Heart left ventricle (tissue), 16 donors: ENCODE results near the gene SPTA1. TPM values are rescaled to one million over a fixed set of nuclear protein-coding genes. Genes with fewer than 3 reads are reported as not detected.

Experiments used
- ATAC-seq, 4 donors: fragments of 200-7000 bp; cut with Tn5 transposase; one replicate each; pipeline ENCODE4 v1.9.1; 2020 to 2022; ENCODE audit warnings: moderate library complexity in 4 of 4, mild to moderate bottlenecking in 3 of 4, moderate number of reproducible peaks in 1 of 4
- DNase-seq, 5 donors: peaks; one replicate each; pipeline ENCODE4 v3.0.0-alpha.2; 2020
- H3K27ac ChIP-seq, 12 donors: fragments of 200-600 bp; sonication (generic) in 4 of 12; one replicate each; pipeline versions ENCODE4 v1.5.0 to v1.8.0; 2016 to 2022; ENCODE audit warnings: mild to moderate bottlenecking in 2 of 12
- H3K27me3 ChIP-seq, 9 donors: fragments of 200-600 bp; sonication (generic) in 2 of 9; one replicate each; pipeline versions ENCODE4 v1.5.1 to v1.8.0; 2016 to 2022; ENCODE audit warnings: mild to moderate bottlenecking in 3 of 9
- H3K36me3 ChIP-seq, 9 donors: fragments of 200-600 bp; sonication (generic) in 2 of 9; one replicate each; pipeline versions ENCODE4 v1.5.0 to v1.8.0; 2018 to 2022; ENCODE audit warnings: mild to moderate bottlenecking in 2 of 9
- H3K4me1 ChIP-seq, 12 donors: fragments of 200-600 bp; sonication (generic) in 4 of 12; one replicate each; pipeline versions ENCODE4 v1.5.0 to v1.8.0; 2016 to 2022; ENCODE audit warnings: mild to moderate bottlenecking in 3 of 12
- H3K4me3 ChIP-seq, 12 donors: fragments of 200-600 bp; sonication (generic) in 4 of 12; one replicate each; pipeline versions ENCODE4 v1.5.0 to v1.8.0; 2017 to 2022; ENCODE audit warnings: mild to moderate bottlenecking in 9 of 12, moderate library complexity in 4 of 12
- H3K9me3 ChIP-seq, 12 donors: fragments of 200-600 bp; sonication (generic) in 4 of 12; one replicate each; pipeline versions ENCODE4 v1.5.0 to v1.8.0; 2016 to 2022; ENCODE audit warnings: mild to moderate bottlenecking in 1 of 12
- POLR2A ChIP-seq, 2 donors: fragments of 450-650 bp; IDR thresholded peaks; one replicate each; pipeline ENCODE4 v1.6.1; 2017; ENCODE audit warnings: antibody characterized with exemption in 2 of 2, mild to moderate bottlenecking in 2 of 2, moderate library complexity in 2 of 2
- WGBS, 4 donors: extraction: QIAGEN DNeasy Blood & Tissue Kit in 2 of 4; methylation state at CpG; one replicate each; pipeline versions ENCODE4 v1.1.5 to v1.1.7; 2013 to 2018; 5-methylcytosine and 5-hydroxymethylcytosine counted together
- intact Hi-C, 10 donors: fragments of 100-400 bp; cut with DNase I; formaldehyde crosslinking; loops; one replicate each; pipeline versions ENCODE4 v1.11.1 to v1.14.2; 2022
- polyA plus RNA-seq, 2 donors: library from polyadenylated mRNA; stranded (reverse); fragments of 200-250 nt; gene quantifications; one replicate each; pipeline ENCODE4 v1.2.3, GENCODE V29; 2013
- total RNA-seq, 9 donors: library from RNA; depleted of rRNA in 2 of 9; stranded (reverse); fragments of >200 nt in 2 of 9; fragmentation: NEBNext Ultra II Directional in 3 of 9; extraction: Animal tissue kit (Norgen Biotek cat#: 25700) in 3 of 9; gene quantifications; one replicate each; pipeline versions ENCODE4 v1.1.0 to v1.2.4, GENCODE V29; 2016 to 2023
- TF ChIP-seq, protein P1 (sequence below), 12 donors: fragments of 200-600 bp; sonication (generic) in 4 of 12; IDR thresholded peaks; one replicate each; pipeline versions ENCODE4 v1.5.0 to v1.8.0; 2018 to 2022; ENCODE audit warnings: antibody characterized with exemption in 12 of 12, mild to moderate bottlenecking in 5 of 12
- donor health status: ischemic (EF 13 %, LVEDD 7.1; RV severe dilation, severe dysfunction).
- donor health status: healthy with polysubstance abuse.
- donor health status: DM: no; HTN: yes; CAD: no.
- donor health status: DM: no; HTN: no; CAD: no.
- donor health status: ischemic (EF 25% LVEDD 6.9; RV normal size, moderate dysfunction).
- donor health status: ischemic (EF 25% LVEDD 5.7; RV mildly dilated, moderate dysfunction).
- donor health status: healthy.
- donor health status: DM: yes; HTN: yes; CAD: no.
- donor health status: ischemic (EF 35%, LVEDD 5.7; RV mildly dilated, moderate dysfunction).
- donor health status: nonischemic (EF 11% LVEDD 7.7; RV severe dilation, severe dysfunction).
- donor health status: DM: yes; HTN: yes; CAD: no.
- donor health status: PGD.
- donor health status: ischemic (EF 29% LVEDD 5.4; RV normal size, mild dysfunction).
- donor health status: nonischemic (EF 23%, LVEDD 6.1; RV moderate dilation, normal function).

SPTA1 gene
- total and polyA plus RNA-seq, 11 donors, result 0.06 to 0.99 (median 0.19) TPM; not detected in 5

DNA sequence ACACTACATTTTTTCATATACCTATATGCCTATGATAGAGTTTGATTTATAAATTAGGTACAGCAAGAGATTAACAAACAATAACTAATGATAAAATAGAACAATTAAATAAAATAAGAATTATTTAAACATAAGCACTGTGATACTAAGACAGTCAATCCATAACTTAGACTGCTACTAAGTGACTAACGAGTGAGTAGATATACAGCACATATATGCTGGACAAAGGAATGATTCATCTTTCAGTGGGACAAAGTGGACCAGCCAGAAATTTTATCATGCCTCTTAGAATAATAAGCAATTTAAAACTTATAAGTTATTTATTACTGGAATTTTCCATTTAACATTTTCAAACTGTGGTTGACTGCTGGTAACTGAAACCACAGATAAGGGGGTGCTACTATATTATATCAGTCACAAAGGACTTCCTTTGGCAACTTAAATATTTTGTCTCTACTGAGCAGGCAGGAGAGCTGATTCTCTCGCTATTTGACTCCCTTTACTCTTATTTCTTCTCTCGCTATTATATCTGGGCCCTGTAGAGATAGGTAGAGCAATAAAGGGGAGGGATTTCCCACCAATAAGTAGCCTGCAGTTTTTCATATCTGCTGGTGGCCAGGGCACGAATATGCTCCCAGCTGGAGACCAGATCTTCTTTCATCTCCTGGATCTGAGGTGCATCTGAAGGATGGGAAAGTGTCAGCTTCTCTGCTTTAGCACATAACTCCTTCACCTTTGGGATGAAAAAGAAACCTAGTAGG lies 10.8 kb downstream of the SPTA1 start:
- 66 to 76% (median 73%) methylated on average over 4 of the region's 4 CpGs for WGBS, 4 donors
- no peak overlapping the region for H3K27ac ChIP-seq
- H3K4me3 ChIP-seq, result no peak overlapping the region
- no peaks in the 10 kb centered on the region for H3K27me3 ChIP-seq
- TF ChIP-seq, protein P1, sequence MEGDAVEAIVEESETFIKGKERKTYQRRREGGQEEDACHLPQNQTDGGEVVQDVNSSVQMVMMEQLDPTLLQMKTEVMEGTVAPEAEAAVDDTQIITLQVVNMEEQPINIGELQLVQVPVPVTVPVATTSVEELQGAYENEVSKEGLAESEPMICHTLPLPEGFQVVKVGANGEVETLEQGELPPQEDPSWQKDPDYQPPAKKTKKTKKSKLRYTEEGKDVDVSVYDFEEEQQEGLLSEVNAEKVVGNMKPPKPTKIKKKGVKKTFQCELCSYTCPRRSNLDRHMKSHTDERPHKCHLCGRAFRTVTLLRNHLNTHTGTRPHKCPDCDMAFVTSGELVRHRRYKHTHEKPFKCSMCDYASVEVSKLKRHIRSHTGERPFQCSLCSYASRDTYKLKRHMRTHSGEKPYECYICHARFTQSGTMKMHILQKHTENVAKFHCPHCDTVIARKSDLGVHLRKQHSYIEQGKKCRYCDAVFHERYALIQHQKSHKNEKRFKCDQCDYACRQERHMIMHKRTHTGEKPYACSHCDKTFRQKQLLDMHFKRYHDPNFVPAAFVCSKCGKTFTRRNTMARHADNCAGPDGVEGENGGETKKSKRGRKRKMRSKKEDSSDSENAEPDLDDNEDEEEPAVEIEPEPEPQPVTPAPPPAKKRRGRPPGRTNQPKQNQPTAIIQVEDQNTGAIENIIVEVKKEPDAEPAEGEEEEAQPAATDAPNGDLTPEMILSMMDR (IDR thresholded peaks at IDR 0.05), result no peak
- TF ChIP-seq POLR2A (IDR thresholded peaks at IDR 0.05), result no peak
- no peaks in the 10 kb centered on the region for H3K9me3 ChIP-seq
- DNase-seq, result no peak
- ATAC-seq, result no peak
- no peaks in the 10 kb centered on the region for H3K36me3 ChIP-seq
- H3K4me1 ChIP-seq, result no peaks in the 10 kb centered on the region
- intact Hi-C loops, result no loop called here

DNA sequence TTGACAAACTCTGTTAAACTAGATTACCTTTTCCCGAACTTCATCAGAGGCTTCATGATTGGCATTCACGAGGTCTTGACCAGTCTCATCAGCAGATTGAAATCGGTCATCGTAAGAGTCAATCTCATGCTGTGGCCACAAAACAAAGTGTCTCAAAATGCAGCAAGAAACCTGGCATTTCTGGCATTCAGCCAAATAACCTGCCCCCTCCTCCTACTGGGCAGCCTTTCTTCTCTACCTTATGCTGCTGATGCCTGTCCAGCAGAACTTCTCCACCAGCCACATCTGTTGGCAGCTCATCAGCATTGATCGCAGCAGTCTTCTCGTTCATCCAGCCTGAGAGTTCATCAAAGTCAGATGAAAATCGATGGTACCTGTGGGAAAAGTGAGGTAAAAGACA lies 12.2 kb downstream of the SPTA1 start:
- Histone ChIP-seq H3K4me1 (no peaks in the 10 kb centered on the region), H3K36me3 (no peaks in the 10 kb centered on the region), H3K9me3 (no peaks in the 10 kb centered on the region), H3K27ac (no peak overlapping the region), H3K27me3 (no peaks in the 10 kb centered on the region), H3K4me3 (no peak overlapping the region)
- TF ChIP-seq, protein P1 (IDR thresholded peaks at IDR 0.05), result no peak
- TF ChIP-seq POLR2A (IDR thresholded peaks at IDR 0.05), result no peak
- 90 to 94% (median 92%) methylated on average over 7 of the region's 7 CpGs for WGBS, 4 donors
- DNase-seq, result no peak
- ATAC-seq, result no peak
- intact Hi-C loops, result no loop called here

DNA sequence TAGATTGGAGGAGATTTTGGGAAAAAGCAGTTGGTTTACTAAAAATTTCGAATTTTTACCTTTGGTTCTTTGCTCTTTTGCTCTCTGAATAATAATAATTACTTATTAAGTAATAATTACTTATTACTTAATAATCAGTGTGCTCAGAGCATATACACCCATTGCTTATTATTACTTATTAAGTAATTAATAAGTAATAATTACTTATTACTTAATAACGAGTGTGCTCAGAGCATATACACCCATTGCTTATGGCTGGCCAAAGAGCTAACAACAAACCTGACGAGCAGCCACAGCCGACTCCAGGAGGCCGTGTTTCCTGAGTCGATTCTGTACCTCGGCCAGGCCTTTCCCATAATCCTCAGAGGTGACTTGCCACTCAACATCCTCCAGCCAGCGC lies 20.5 kb downstream of the SPTA1 start:
- Histone ChIP-seq H3K27ac (no peak overlapping the region), H3K27me3 (no peaks in the 10 kb centered on the region), H3K9me3 (no peaks in the 10 kb centered on the region), H3K4me3 (no peak overlapping the region), H3K36me3 (no peaks in the 10 kb centered on the region), H3K4me1 (no peaks in the 10 kb centered on the region)
- no peak for TF ChIP-seq POLR2A (IDR thresholded peaks at IDR 0.05)
- TF ChIP-seq, protein P1 (IDR thresholded peaks at IDR 0.05), result no peak
- DNase-seq, result no peak
- no peak for ATAC-seq
- WGBS, 4 donors, result 77 to 85% (median 84%) methylated on average over 8 of the region's 8 CpGs
- intact Hi-C loops, result no loop called here

DNA sequence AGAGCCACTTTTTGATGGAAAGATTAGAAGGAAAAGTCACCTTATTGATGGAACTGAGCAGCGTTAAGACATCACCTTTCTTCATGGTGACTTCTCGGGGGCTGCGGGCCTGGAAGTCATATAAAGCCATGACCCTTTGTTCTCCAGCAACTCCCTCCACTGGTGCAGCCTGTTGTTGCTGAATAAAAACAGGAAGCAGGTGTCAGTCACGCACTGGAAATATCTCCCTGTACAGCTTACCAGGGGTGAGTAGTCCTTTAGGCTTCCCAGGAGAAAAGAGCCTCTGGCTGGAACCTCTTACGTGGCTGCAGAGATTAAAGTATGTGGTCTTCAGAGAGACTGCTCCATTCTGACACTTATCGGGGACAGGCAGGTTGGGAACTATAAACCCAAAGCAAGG lies 31.9 kb downstream of the SPTA1 start:
- Histone ChIP-seq H3K4me3 (no peak overlapping the region), H3K9me3 (no peaks in the 10 kb centered on the region), H3K4me1 (peaks cover 0 to 25% (median 0%) of the 10 kb centered on the region in 12 donors), H3K27ac (no peak overlapping the region), H3K36me3 (no peaks in the 10 kb centered on the region), H3K27me3 (no peaks in the 10 kb centered on the region)
- DNase-seq (peak in 2 of 5 donors; percentile 6 to 16), ATAC-seq (peak in 2 of 4 donors; percentile 26 to 45)
- intact Hi-C loops, result no loop called here
- TF ChIP-seq POLR2A (IDR thresholded peaks at IDR 0.05), result no peak
- TF ChIP-seq, protein P1 (IDR thresholded peaks at IDR 0.05), result no peak
- WGBS, 4 donors, result 32 to 40% (median 36%) methylated on average over 6 of the region's 6 CpGs
